Astrocyte (in vitro differentiated cells and primary cell): Measurements from ENCODE around the gene CNGB1. TPM values are rescaled to one million over a fixed set of nuclear protein-coding genes. Genes with fewer than 3 reads are reported as not detected.
"Not testable (repeated sequence)": the region's sequence is repeated elsewhere in the genome, so short reads cannot be mapped to it uniquely, and the experiment has no call there.

Source experiments
- DNase-seq: peaks from one replicate; pipeline ENCODE4 v3.0.0-alpha.2; 2010; ENCODE audit warnings: low read depth
- FAIRE-seq: peaks from 2 replicates; lab custom pipeline; 2011; peaks lifted over from hg19 to GRCh38; lab: Jason Lieb, UNC
- H2AFZ ChIP-seq: 2 replicates; pipeline ENCODE4 v1.6.0; 2012; ENCODE audit warnings: low read depth, low read length, inconsistent platforms
- H3K27ac ChIP-seq: 2 replicates; pipeline ENCODE4 v1.5.1; 2011; ENCODE audit warnings: low read depth, low read length, inconsistent platforms
- H3K27me3 ChIP-seq: 2 replicates; pipeline ENCODE4 v1.6.0; 2011; ENCODE audit warnings: low read length, inconsistent platforms; ENCODE audit not compliant: insufficient read depth
- H3K36me3 ChIP-seq: 2 replicates; pipeline ENCODE4 v1.5.1; 2011; ENCODE audit warnings: low read length, inconsistent platforms; ENCODE audit not compliant: insufficient read depth
- H3K4me1 ChIP-seq: 2 replicates; pipeline ENCODE4 v1.5.1; 2011; ENCODE audit warnings: low read length, inconsistent platforms; ENCODE audit not compliant: insufficient read depth
- H3K4me2 ChIP-seq: 2 replicates; pipeline ENCODE4 v1.6.0; 2012; ENCODE audit warnings: low read length, inconsistent platforms
- H3K4me3 ChIP-seq: 2 replicates; pipeline ENCODE4 v1.5.1; 2011; ENCODE audit warnings: low read depth, mild to moderate bottlenecking, low read length, inconsistent platforms; ENCODE audit not compliant: insufficient read depth
- H3K79me2 ChIP-seq: 2 replicates; pipeline ENCODE4 v1.6.0; 2012; ENCODE audit warnings: mild to moderate bottlenecking, low read length, inconsistent platforms; ENCODE audit not compliant: insufficient read depth
- H3K9ac ChIP-seq: 2 replicates; pipeline ENCODE4 v1.6.0; 2012; ENCODE audit warnings: mild to moderate bottlenecking, low read length, inconsistent platforms
- H3K9me3 ChIP-seq: 2 replicates; pipeline ENCODE4 v1.5.1; 2012; ENCODE audit warnings: low read depth, mild to moderate bottlenecking, low read length, inconsistent platforms; ENCODE audit not compliant: insufficient read depth
- H4K20me1 ChIP-seq: 2 replicates; pipeline ENCODE4 v1.6.0; 2012; ENCODE audit warnings: low read length, inconsistent platforms; ENCODE audit not compliant: insufficient read depth
- H3K27ac Mint-ChIP-seq: one replicate; pipeline ENCODE4 v1.8.0; 2021; ENCODE audit warnings: mild to moderate bottlenecking, mixed read lengths; ENCODE audit not compliant: unreplicated experiment
- H3K27me3 Mint-ChIP-seq: one replicate; pipeline ENCODE4 v1.8.0; 2021; ENCODE audit warnings: low read depth, mixed read lengths; ENCODE audit not compliant: unreplicated experiment
- H3K36me3 Mint-ChIP-seq: one replicate; pipeline ENCODE4 v1.8.0; 2021; ENCODE audit warnings: low read depth, mixed read lengths; ENCODE audit not compliant: unreplicated experiment
- H3K4me1 Mint-ChIP-seq: one replicate; pipeline ENCODE4 v1.8.0; 2021; ENCODE audit warnings: low read depth, mixed read lengths; ENCODE audit not compliant: unreplicated experiment
- H3K4me3 Mint-ChIP-seq: one replicate; pipeline ENCODE4 v1.8.0; 2021; ENCODE audit warnings: mild to moderate bottlenecking, moderate library complexity, mixed read lengths; ENCODE audit not compliant: unreplicated experiment
- H3K9me3 Mint-ChIP-seq: one replicate; pipeline ENCODE4 v1.8.0; 2021; ENCODE audit warnings: mild to moderate bottlenecking, mixed read lengths; ENCODE audit not compliant: unreplicated experiment
- CTCF ChIP-seq: IDR thresholded peaks from 2 replicates; pipeline ENCODE4 v1.5.1; 2011; ENCODE audit warnings: low read depth, mild to moderate bottlenecking, inconsistent platforms, low read length, moderate library complexity; ENCODE audit not compliant: insufficient read depth
- EZH2 ChIP-seq: IDR thresholded peaks from 2 replicates; pipeline ENCODE4 v1.6.1; 2012; ENCODE audit warnings: mild to moderate bottlenecking, low read length, inconsistent platforms; ENCODE audit not compliant: insufficient read depth
- total RNA-seq: library from RNA; stranded (reverse); gene quantifications from 2 replicates; pipeline ENCODE4 v1.2.1, GENCODE V29; 2021

The CNGB1 gene
- total RNA-seq, 1 donor from 2014 or later: not detected

GRCh38 chr16:57920215-57920879, 50.6 kb downstream of the CNGB1 start:
- FAIRE-seq (no peak), DNase-seq (no peak)
- no peaks in the 10 kb centered on the region for H3K79me2 ChIP-seq
- H3K4me1 ChIP-seq: no peaks in the 10 kb centered on the region
- no peak overlapping the region for H2AFZ ChIP-seq
- Mint-ChIP-seq H3K9me3 (peaks cover 7% of the 10 kb centered on the region), H3K27ac (no peak overlapping the region), H3K27me3 (peaks cover 39% of the 10 kb centered on the region), H3K4me3 (no peak overlapping the region), H3K4me1 (no peaks in the 10 kb centered on the region), H3K36me3 (no peaks in the 10 kb centered on the region)
- H3K9me3 ChIP-seq: no peaks in the 10 kb centered on the region
- H3K4me2 ChIP-seq: no peak overlapping the region
- no peak overlapping the region for H3K27ac ChIP-seq
- H3K27me3 ChIP-seq: peaks cover 24% of the 10 kb centered on the region
- H3K4me3 ChIP-seq: no peak overlapping the region
- H3K36me3 ChIP-seq: no peaks in the 10 kb centered on the region
- no peaks in the 10 kb centered on the region for H4K20me1 ChIP-seq
- no peak overlapping the region for H3K9ac ChIP-seq
- TF ChIP-seq EZH2: no peak
- TF ChIP-seq CTCF: no peak

GRCh38 chr16:57918994-57919393, 51.9 kb downstream of the CNGB1 start:
- H3K27ac ChIP-seq: no peak overlapping the region
- no peak overlapping the region for H3K4me2 ChIP-seq
- no peaks in the 10 kb centered on the region for H3K4me1 ChIP-seq
- no peak overlapping the region for H3K4me3 ChIP-seq
- H3K9me3 ChIP-seq: no peaks in the 10 kb centered on the region
- FAIRE-seq (no peak), DNase-seq (no peak)
- Mint-ChIP-seq H3K27me3 (peaks cover 43% of the 10 kb centered on the region), H3K36me3 (no peaks in the 10 kb centered on the region), H3K27ac (no peak overlapping the region), H3K4me3 (no peak overlapping the region), H3K4me1 (no peaks in the 10 kb centered on the region), H3K9me3 (peaks cover 7% of the 10 kb centered on the region)
- TF ChIP-seq EZH2 (no peak), CTCF (no peak)
- H3K36me3 ChIP-seq: no peaks in the 10 kb centered on the region
- no peak overlapping the region for H3K9ac ChIP-seq
- H4K20me1 ChIP-seq: no peaks in the 10 kb centered on the region
- peaks cover 23% of the 10 kb centered on the region for H3K27me3 ChIP-seq
- no peaks in the 10 kb centered on the region for H3K79me2 ChIP-seq
- no peak overlapping the region for H2AFZ ChIP-seq

GRCh38 chr16:57918444-57918843, 52.5 kb downstream of the CNGB1 start:
- Mint-ChIP-seq H3K9me3 (peaks cover 4% of the 10 kb centered on the region), H3K4me3 (no peak overlapping the region), H3K27me3 (peaks cover 39% of the 10 kb centered on the region), H3K4me1 (no peaks in the 10 kb centered on the region), H3K27ac (no peak overlapping the region), H3K36me3 (no peaks in the 10 kb centered on the region)
- no peaks in the 10 kb centered on the region for H3K79me2 ChIP-seq
- H2AFZ ChIP-seq: no peak overlapping the region
- H3K27ac ChIP-seq: no peak overlapping the region
- no peak for FAIRE-seq
- DNase-seq: no peak
- H3K9me3 ChIP-seq: no peaks in the 10 kb centered on the region
- peaks cover 19% of the 10 kb centered on the region for H3K27me3 ChIP-seq
- H3K4me2 ChIP-seq: no peak overlapping the region
- H3K4me3 ChIP-seq: no peak overlapping the region
- H3K4me1 ChIP-seq: no peaks in the 10 kb centered on the region
- H3K9ac ChIP-seq: no peak overlapping the region
- TF ChIP-seq EZH2 (no peak), CTCF (no peak)
- no peaks in the 10 kb centered on the region for H4K20me1 ChIP-seq
- H3K36me3 ChIP-seq: no peaks in the 10 kb centered on the region

GRCh38 chr16:57917929-57918328, 53.0 kb downstream of the CNGB1 start:
- peaks cover 18% of the 10 kb centered on the region for H3K27me3 ChIP-seq
- H3K27me3 Mint-ChIP-seq: peaks cover 38% of the 10 kb centered on the region
- not testable (repeated sequence) for H3K36me3 ChIP-seq, H3K4me3 ChIP-seq, H3K27ac ChIP-seq, H3K79me2 ChIP-seq, FAIRE-seq, H2AFZ ChIP-seq, H3K4me2 ChIP-seq, H3K4me3 Mint-ChIP-seq, H3K4me1 Mint-ChIP-seq, H4K20me1 ChIP-seq, DNase-seq, H3K9me3 Mint-ChIP-seq, H3K36me3 Mint-ChIP-seq, H3K4me1 ChIP-seq, H3K27ac Mint-ChIP-seq, H3K9ac ChIP-seq, H3K9me3 ChIP-seq
